ENCODE results near the gene POLR1G. TPM values are rescaled to one million over a fixed set of nuclear protein-coding genes. Genes with fewer than 3 reads are reported as not detected.
"Not testable (repeated sequence)": the region's sequence is repeated elsewhere in the genome, so short reads cannot be mapped to it uniquely, and the experiment has no call there.

POLR1G gene
- total RNA-seq, 1 experiment from 2014 or later: 12.7 TPM

DNA sequence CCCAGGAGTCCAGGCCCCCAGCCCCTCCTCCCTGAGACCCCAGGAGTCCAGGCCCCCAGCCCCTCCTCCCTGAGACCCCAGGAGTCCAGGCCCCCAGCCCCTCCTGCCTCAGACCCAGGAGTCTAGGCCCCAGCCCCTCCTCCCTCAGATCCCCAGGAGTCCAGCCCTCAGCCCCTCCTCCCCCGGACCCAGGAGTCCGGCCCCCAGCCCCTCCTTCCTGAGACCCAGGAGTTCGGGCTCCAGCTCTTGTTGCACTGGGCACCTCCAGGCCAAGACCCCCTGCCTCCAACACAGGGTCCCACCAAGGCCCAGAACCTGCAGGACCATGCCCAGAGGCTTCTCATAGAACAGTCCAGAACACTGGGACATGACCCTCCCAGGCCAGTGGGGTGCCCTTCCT is 13.5 kb downstream of the POLR1G start:
- no peak for DNase-seq (ENCODE audit: extremely low read depth, low read depth)

DNA sequence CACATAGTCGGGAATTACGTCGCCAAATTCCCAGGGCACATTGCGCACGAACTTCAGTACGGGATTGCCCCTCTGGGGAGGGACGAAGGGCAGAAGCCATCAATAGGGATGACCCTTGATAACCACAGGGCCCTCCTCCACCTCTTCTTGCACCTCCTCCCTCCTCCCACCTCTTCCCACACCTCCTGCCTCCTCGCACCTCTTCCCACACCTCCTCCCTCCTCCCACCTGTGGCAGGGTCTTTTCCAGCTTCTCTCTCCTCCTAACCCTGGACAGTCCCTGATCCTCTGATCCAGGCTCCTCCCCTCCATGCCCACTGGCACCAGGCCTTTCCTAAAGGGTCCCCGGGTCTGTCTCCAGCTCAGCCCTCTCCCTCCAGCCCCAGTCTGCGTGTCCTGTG is 13.9 kb downstream of the POLR1G start:
- DNase-seq (ENCODE audit: extremely low read depth, low read depth): no peak

GRCh38 chr19:45420871-45421270 is 14.4 kb downstream of the POLR1G start:
- DNase-seq (ENCODE audit: extremely low read depth, low read depth): no peak

GRCh38 chr19:45421947-45422498 is 15.6 kb downstream of the POLR1G start:
- DNase-seq (ENCODE audit: extremely low read depth, low read depth): no peak

GRCh38 chr19:45423033-45423588 is 16.7 kb downstream of the POLR1G start:
- no peak for DNase-seq (ENCODE audit: extremely low read depth, low read depth)

DNA sequence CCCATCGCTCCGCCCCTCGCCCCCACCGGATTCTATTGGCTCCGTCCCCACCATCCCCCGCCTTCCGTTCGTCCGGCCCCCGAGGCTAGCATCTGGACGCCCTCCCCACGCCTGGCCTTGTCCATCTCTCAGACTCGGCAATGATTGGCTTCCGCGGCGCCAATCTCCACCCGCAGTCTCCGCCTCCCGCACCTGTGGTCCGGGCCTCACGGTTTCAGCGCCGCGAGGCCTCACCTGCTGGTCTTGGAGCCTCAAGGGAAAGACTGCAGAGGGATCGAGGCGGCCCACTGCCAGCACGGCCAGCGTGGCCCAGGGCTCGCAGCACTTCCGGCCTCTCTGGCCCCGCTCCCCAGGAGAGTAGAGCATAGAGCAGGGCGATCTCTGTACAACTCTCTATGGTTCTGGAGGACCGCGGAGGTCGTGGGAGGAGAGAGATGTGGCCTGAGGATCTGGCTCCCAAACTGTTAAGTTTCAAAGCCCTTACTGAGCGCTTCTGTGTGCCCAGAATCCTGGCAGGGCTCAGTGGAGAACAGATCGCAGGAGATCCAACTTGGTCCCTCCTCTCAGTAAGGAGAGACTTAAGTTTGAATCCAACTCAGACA is 17.2 kb downstream of the POLR1G start, which contains the start of gene ERCC1:
Gene ERCC1, minus strand, starts transcription at position 329 of the 602 bp plus-strand sequence. CDS start 543 bp downstream, outside the sequence.
- DNase-seq (ENCODE audit: extremely low read depth, low read depth): peak; percentile 93

- peak; percentile 94 for DNase-seq (ENCODE audit: extremely low read depth, low read depth)
These were observed 18.0 kb downstream of the POLR1G start for GRCh38 chr19:45424191-45425058.

DNA sequence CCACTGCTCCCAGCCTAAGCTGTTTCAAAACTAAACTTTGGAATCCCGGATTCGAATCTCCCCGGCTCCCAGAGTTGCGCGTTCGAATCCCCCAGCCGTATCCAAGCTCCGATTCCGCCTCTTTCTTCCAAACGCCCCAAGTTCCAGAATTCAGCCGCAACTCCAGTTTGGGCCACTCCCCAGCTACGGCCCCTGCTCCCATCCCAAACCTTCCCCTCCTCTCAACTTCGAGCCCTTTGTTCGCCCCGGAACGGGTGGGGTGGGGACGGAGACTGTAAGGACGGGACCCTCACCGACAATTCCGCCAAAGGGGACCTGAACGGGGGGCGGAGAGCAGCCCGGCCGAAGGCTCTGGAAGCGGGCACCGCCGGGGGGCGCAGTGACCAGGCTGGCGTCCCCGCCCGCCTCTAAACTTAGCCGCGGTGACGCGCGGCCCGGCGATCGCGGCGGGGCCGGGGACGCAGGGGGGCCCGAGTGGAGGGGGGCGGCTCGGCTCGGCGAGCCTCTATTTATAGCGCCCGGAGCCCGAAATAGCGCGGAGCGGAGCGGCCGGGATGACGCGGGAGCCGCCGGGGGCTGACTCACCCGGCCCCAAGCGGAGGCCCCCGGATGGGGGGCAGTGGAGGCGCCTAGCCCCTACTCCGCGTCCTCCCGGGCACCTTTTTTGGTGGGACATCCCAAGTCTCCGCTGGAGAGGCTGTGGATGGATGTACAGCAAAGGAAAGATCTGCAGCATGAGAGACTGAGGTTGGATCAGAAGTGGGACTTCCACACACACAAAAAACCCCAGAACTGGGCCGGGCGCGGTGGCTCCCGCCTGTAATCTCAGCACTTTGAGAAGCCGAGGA is 22.2 kb downstream of the POLR1G start:
- DNase-seq (ENCODE audit: extremely low read depth, low read depth): no peak

- DNase-seq (ENCODE audit: extremely low read depth, low read depth): not testable (repeated sequence)
These were observed 23.5 kb downstream of the POLR1G start for GRCh38 chr19:45429896-45430295.

- DNase-seq (ENCODE audit: extremely low read depth, low read depth): not testable (repeated sequence)
These were observed 24.6 kb downstream of the POLR1G start for GRCh38 chr19:45431008-45431407.

DNA sequence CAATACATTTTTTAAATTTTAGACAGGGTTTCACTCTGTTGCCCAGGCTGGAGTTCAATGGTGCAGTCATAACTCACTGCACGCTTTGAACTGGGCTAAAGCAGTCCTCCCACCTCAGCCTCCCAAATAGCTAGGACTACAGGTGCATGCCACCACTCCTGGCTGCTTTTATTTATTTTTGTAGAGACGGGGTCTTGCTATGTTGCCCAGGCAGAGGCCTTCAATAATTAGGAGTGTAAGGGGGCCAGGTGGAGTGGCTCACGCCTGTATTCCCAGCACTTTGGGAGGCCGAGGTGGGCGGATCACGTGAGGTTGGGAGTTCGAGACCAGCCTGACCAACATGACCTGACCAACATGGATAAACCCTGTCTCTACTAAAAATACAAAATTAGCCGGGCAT is 26.1 kb downstream of the POLR1G start:
- not testable (repeated sequence) for DNase-seq (ENCODE audit: extremely low read depth, low read depth)

- DNase-seq (ENCODE audit: extremely low read depth, low read depth): no peak
These were observed 30.9 kb downstream of the POLR1G start for GRCh38 chr19:45437328-45437727.

DNA sequence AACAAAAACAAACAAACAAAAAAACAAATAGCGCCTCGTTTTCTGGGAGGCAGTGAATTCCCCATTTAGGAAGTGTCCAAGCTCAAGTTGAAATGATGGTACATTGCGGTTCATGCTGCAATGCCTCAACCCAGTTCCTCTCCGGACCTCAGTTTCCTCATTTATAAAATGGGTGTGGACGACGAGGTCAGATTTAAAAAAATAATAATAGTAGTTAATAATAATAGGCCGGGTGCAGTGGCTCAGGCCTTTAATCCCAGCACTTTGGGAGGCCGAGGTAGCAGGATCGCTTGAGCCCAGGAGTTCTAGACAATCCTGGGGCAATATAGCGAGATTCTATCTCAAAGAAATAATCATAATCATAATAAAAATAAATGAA is 32.7 kb downstream of the POLR1G start:
- no peak for DNase-seq (ENCODE audit: extremely low read depth, low read depth)

DNA sequence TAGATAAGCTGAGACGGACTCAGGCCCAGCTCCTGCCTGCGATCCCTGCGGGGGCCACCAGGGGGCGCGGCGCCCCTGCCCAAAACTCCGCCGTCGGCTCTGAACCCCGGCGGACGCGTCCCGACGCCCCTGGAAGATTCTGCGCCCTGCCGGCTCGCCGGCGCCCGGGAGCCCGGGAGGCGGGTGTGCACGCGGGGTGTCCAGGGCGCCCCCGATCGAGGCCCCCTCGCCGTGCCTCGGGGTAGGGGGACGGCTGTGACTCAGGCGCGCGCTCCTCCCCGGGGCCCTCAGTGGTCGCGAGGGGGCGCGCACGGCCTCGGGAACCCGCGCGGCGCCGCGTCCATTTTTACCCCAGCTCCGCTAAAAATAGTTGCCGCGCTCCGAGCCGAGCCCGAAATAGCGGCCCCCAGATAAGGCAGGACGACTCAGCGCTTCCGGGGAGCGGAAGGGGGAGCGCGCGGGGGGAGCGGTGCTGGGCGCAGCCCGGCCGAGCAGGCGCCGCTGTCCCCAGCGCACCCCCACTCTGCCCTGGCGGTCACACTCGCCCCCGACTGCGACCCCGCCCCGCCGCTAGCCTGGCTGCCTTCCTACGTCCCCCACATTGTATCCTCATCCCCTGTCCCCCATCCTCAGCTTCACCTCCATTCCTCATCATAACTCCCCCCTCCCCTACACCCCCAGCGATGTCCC is 33.3 kb downstream of the POLR1G start:
- DNase-seq (ENCODE audit: extremely low read depth, low read depth): peak; percentile 57

- no peak for DNase-seq (ENCODE audit: extremely low read depth, low read depth)
These were observed 33.8 kb downstream of the POLR1G start for GRCh38 chr19:45440259-45440638.

- DNase-seq (ENCODE audit: extremely low read depth, low read depth): peak; percentile 29
These were observed 34.6 kb downstream of the POLR1G start for GRCh38 chr19:45440873-45441654.

GRCh38 chr19:45442408-45442777 is 35.9 kb downstream of the POLR1G start:
- no peak for DNase-seq (ENCODE audit: extremely low read depth, low read depth)

DNA sequence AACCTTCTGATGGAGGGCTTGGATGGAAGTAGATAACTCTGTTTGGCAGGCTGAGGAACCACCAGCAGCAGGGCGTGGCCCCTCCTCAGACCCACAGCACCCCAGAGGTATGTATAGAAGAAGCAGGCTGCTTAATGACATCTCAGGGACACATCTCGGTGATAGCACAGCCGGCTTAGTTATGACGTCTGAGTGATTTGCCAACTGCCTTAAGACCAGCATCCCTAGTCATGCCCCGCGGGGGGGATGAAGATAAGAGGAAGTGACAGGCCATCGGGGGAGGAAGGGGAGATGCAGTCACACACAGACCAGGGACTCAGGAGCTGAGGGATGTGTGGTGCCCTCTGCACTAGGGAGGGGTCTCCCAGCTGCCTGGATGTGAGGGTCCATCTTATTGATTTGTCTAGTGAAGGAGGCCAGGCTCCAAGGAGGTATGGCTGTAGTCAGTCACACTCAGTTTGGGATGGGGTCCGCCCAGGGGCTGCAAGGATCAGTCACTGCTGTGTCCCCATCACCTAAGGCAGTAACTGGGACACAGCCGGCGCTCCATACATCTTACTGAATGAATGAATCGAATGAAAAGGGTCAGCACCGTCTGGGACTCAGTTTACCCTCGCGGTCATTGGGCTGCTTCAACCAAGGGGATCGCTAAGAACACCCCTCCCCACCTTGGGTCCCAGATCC is 36.5 kb downstream of the POLR1G start:
- DNase-seq (ENCODE audit: extremely low read depth, low read depth): peak; percentile 73

All from NCI-H460 (cell line).